Suprapubic skin (tissue), 4 donors: ENCODE data around the gene DSP.

ENCODE experiments used
- CTCF ChIP-seq, 2 donors: fragments of 200-600 bp in 1 of 2; fragments of 450-650 bp in 1 of 2; sonication (generic) in 1 of 2; IDR thresholded peaks; one replicate each; pipeline ENCODE4 v1.5.1; 2016 to 2019; ENCODE audit warnings: antibody characterized with exemption in 2 of 2, mild to moderate bottlenecking in 1 of 2, moderate library complexity in 1 of 2
- POLR2A ChIP-seq, 2 donors: fragments of 450-650 bp; IDR thresholded peaks; one replicate each; pipeline ENCODE4 v1.6.1; 2017; ENCODE audit warnings: antibody characterized with exemption in 2 of 2, mild to moderate bottlenecking in 2 of 2, moderate library complexity in 2 of 2
- POLR2AphosphoS5 ChIP-seq, 3 donors: sonication (generic); formaldehyde crosslinking; IDR thresholded peaks; one replicate each; pipeline ENCODE4 v1.6.1; 2017; ENCODE audit warnings: antibody characterized with exemption in 3 of 3

DNA sequence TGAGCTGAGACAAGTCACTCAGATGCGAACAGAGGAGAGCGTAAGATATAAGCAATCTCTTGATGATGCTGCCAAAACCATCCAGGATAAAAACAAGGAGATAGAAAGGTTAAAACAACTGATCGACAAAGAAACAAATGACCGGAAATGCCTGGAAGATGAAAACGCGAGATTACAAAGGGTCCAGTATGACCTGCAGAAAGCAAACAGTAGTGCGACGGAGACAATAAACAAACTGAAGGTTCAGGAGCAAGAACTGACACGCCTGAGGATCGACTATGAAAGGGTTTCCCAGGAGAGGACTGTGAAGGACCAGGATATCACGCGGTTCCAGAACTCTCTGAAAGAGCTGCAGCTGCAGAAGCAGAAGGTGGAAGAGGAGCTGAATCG lies 39.1 kb downstream of the DSP start:
- no peak for TF ChIP-seq POLR2A (IDR thresholded peaks at IDR 0.05)
- TF ChIP-seq CTCF (IDR thresholded peaks at IDR 0.05): no peak
- no peak for TF ChIP-seq POLR2AphosphoS5 (IDR thresholded peaks at IDR 0.05)
